ENCODE measurements around the gene INTS6. TPM values are rescaled to one million over a fixed set of nuclear protein-coding genes. Genes with fewer than 3 reads are reported as not detected.

Gene INTS6, protein sequence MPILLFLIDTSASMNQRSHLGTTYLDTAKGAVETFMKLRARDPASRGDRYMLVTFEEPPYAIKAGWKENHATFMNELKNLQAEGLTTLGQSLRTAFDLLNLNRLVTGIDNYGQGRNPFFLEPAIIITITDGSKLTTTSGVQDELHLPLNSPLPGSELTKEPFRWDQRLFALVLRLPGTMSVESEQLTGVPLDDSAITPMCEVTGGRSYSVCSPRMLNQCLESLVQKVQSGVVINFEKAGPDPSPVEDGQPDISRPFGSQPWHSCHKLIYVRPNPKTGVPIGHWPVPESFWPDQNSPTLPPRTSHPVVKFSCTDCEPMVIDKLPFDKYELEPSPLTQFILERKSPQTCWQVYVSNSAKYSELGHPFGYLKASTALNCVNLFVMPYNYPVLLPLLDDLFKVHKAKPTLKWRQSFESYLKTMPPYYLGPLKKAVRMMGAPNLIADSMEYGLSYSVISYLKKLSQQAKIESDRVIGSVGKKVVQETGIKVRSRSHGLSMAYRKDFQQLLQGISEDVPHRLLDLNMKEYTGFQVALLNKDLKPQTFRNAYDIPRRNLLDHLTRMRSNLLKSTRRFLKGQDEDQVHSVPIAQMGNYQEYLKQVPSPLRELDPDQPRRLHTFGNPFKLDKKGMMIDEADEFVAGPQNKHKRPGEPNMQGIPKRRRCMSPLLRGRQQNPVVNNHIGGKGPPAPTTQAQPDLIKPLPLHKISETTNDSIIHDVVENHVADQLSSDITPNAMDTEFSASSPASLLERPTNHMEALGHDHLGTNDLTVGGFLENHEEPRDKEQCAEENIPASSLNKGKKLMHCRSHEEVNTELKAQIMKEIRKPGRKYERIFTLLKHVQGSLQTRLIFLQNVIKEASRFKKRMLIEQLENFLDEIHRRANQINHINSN
- total RNA-seq: 36.4 and 39.4 TPM in 2 replicates
- long read RNA-seq, full-length matches to known transcripts: 6 of 32 reads
- long read RNA-seq, partial matches to known transcripts: 14 of 32 reads
- long read RNA-seq, other reads (novel, unspliced or antisense): 12 of 32 reads

DNA sequence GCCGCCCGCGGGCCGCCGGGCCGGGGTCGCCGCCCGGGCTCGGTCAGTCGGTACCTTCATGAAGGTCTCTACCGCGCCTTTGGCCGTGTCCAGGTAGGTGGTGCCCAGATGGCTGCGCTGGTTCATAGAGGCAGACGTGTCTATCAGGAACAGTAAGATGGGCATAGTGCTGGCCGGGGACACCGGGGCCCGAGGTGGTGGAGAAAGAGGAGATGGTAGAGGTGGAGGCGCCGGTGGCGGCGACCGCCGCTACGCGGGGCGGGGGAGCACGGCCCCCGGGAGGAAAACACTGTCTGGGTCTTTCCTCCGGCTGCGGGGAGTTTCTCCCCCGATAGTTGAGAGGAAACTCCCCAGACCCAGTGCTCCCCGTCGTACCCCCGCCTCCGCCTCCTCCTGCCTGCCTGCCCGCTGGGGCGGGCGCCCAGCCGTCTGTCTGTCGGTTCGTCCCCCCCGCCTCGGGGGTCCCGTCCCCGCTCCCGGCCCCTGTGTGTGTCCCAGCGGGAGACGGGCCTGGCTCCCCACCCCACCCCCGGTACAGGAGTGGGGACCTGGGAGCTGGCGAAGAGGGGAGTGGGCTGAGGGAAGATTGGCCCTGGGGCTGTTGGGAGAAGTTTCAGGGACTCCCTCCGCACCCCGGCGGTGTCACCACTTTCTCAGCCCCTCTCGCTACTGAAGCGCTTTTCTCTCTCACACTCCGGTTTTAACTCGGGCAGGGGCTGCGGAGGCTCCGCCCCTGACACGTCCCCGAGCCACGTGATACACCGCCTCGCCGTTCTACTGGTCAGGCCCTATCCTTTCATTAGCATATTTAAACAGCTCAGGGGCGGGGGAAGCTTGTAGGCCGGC, at the start of gene INTS6:
INTS6 (minus strand) TSS at position 676 of the 846 bp plus-strand sequence; CDS start at position 165, 511 bp downstream.
- peak within 1 kb of the TSS; percentile 90 for H3K4me3 Mint-ChIP-seq (ENCODE audit: unreplicated experiment)
- peak; percentile 100 for DNase-seq (ENCODE audit: extremely low spot score, unreplicated experiment)
- H3K9me3 Mint-ChIP-seq (ENCODE audit: unreplicated experiment): no peaks in the 10 kb centered on the region
- H3K36me3 Mint-ChIP-seq (ENCODE audit: unreplicated experiment): peaks cover 20% of the 10 kb centered on the region
- TF ChIP-seq, protein P1, sequence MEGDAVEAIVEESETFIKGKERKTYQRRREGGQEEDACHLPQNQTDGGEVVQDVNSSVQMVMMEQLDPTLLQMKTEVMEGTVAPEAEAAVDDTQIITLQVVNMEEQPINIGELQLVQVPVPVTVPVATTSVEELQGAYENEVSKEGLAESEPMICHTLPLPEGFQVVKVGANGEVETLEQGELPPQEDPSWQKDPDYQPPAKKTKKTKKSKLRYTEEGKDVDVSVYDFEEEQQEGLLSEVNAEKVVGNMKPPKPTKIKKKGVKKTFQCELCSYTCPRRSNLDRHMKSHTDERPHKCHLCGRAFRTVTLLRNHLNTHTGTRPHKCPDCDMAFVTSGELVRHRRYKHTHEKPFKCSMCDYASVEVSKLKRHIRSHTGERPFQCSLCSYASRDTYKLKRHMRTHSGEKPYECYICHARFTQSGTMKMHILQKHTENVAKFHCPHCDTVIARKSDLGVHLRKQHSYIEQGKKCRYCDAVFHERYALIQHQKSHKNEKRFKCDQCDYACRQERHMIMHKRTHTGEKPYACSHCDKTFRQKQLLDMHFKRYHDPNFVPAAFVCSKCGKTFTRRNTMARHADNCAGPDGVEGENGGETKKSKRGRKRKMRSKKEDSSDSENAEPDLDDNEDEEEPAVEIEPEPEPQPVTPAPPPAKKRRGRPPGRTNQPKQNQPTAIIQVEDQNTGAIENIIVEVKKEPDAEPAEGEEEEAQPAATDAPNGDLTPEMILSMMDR (IDR thresholded peaks at IDR 0.05): no peak
- peaks cover 35% of the 10 kb centered on the region for H3K4me1 Mint-ChIP-seq (ENCODE audit: unreplicated experiment)
- H3K27ac Mint-ChIP-seq (ENCODE audit: unreplicated experiment): peak within 1 kb of the TSS; percentile 98
- no peaks in the 10 kb centered on the region for H3K27me3 Mint-ChIP-seq (ENCODE audit: unreplicated experiment)

DNA sequence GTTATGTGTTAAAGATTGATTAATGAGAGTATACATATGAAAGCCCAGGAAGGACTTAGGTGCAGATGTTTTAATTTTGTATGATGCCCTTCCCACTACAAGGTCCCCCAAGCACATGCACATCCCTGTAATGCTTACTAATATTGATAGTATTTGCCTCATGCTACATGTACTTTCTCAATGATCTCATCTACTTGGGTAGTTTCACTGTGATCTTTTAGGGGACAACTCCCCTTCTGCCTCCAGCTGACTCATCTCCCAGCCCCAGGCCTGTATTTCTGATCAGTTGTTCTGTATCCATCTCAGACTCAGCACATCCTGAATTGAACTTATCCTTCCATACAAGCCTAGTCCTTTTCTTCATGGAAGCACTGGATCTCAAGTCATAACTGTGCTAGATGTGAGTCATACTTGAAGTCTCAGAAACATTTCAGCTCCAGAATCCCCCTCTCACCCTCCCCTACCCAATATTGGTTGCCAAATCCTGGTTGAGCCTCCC, 49.4 kb upstream of the INTS6 start:
- Mint-ChIP-seq H3K4me1 (ENCODE audit: unreplicated experiment) (peaks cover 7% of the 10 kb centered on the region), H3K27me3 (ENCODE audit: unreplicated experiment) (peaks cover 17% of the 10 kb centered on the region), H3K36me3 (ENCODE audit: unreplicated experiment) (no peaks in the 10 kb centered on the region), H3K27ac (ENCODE audit: unreplicated experiment) (no peak overlapping the region), H3K4me3 (ENCODE audit: unreplicated experiment) (no peak overlapping the region), H3K9me3 (ENCODE audit: unreplicated experiment) (no peaks in the 10 kb centered on the region)
- TF ChIP-seq, protein P1 (IDR thresholded peaks at IDR 0.05): no peak
- DNase-seq (ENCODE audit: extremely low spot score, unreplicated experiment): no peak

DNA sequence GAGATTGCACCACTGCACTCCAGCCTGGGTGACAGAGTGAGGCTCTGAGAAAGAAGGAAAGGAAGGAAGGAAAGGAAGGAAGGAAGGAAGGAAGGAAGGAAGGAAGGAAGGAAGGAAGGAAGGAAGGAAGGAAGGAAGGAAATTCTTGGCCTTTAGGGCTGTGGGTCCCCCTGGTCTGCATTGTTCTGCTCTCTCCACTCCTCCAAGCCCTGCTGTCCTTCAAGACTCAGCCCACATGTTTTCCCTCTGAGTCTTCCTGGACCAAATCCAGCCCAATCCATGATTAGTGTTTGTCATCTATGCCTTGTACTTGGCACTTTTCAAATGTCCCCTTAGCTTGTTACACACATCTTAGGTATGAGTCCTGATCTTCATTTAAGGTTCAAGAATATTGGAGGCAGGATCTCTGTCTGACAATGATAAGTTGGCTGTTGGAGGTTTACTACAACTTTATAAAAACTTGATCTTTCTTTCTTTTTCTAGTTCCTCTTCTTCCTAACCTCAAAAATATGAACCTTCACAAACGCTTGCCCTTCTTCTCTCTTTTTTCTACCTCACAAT, 48.8 kb upstream of the INTS6 start:
- Mint-ChIP-seq H3K4me3 (ENCODE audit: unreplicated experiment) (no peak overlapping the region), H3K27me3 (ENCODE audit: unreplicated experiment) (peaks cover 21% of the 10 kb centered on the region), H3K4me1 (ENCODE audit: unreplicated experiment) (peaks cover 7% of the 10 kb centered on the region), H3K27ac (ENCODE audit: unreplicated experiment) (no peak overlapping the region), H3K36me3 (ENCODE audit: unreplicated experiment) (no peaks in the 10 kb centered on the region), H3K9me3 (ENCODE audit: unreplicated experiment) (no peaks in the 10 kb centered on the region)
- TF ChIP-seq, protein P1 (IDR thresholded peaks at IDR 0.05): no peak
- DNase-seq (ENCODE audit: extremely low spot score, unreplicated experiment): no peak

DNA sequence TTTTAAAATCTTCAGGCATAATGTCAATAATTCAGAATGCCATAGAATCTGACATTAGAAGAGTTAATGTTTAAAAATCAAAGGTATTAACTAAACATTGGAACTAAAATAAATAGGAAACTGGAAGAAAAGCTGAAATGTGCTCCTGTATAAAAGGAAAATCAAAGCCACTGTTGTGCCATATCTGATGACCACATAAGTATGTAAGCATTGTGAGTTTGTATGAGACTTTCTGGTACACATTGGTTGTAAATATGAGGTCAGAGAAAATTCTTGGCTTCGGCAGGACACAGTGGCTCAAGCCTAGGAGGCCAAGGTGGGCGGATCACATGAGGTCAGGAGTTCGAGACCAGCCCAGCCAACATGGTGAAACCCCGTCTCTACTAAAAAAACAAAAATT, 48.3 kb upstream of the INTS6 start:
- Mint-ChIP-seq H3K4me3 (ENCODE audit: unreplicated experiment) (no peak overlapping the region), H3K27ac (ENCODE audit: unreplicated experiment) (no peak overlapping the region)

More for the DNA sequence above, 48.3 kb upstream of the INTS6 start:
- Mint-ChIP-seq H3K9me3 (ENCODE audit: unreplicated experiment) (no peaks in the 10 kb centered on the region), H3K36me3 (ENCODE audit: unreplicated experiment) (no peaks in the 10 kb centered on the region), H3K27me3 (ENCODE audit: unreplicated experiment) (peaks cover 24% of the 10 kb centered on the region), H3K4me1 (ENCODE audit: unreplicated experiment) (peaks cover 7% of the 10 kb centered on the region)
- no peak for DNase-seq (ENCODE audit: extremely low spot score, unreplicated experiment)
- TF ChIP-seq, protein P1 (IDR thresholded peaks at IDR 0.05): no peak

Data from osteocyte (in vitro differentiated cells).